ENCODE results near the gene ABCC3.

Gene ABCC3

DNA sequence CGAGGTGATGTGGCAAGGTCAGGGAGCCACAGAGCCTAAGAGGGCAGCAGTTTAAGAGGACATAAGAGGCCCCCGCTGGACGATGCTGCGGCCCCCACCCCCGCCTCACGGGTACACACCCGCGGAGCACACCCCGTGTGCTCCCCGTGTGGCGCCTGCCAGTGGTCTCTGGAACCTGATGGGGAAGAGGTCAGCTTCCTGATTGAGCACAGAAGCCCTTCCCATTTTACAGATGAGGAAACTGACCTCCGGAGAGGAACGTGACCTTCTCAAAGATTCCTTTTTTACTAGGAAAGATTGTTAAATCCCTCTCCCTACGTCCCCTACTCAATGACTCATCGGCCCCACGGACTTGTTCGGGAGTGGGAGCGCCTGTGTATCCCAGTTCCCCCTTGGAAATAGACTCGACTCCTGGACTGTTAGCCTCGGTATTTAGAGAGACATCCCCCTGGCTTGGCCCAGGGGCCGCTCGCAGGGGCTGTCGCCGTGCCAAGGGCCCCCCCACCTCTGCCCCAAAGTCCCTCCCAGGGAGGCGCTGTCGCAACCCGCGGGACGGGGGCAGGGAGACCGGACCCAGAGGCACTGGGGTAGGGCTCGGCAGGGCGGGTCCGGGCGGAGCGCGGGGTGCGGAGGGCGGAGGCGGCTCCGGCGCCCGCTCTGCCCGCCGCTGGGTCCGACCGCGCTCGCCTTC lies at the start of gene ABCC3:
Gene ABCC3, plus strand, starts transcription at position 658 of the 691 bp plus-strand sequence. CDS start 56 bp downstream, outside the sequence.
- TF ChIP-seq JUND (IDR thresholded peaks at IDR 0.05; ENCODE audit: low read depth): no peak
- DNase-seq (ENCODE audit: low read depth in 1 of 2, low spot score in 1 of 2): peak; percentile 55 to 74
- in situ Hi-C loops (cut with HindIII; ENCODE audit: low pct_unique_long_range_greater_than_20kb, low sequenced_read_pairs): no loop called here

DNA sequence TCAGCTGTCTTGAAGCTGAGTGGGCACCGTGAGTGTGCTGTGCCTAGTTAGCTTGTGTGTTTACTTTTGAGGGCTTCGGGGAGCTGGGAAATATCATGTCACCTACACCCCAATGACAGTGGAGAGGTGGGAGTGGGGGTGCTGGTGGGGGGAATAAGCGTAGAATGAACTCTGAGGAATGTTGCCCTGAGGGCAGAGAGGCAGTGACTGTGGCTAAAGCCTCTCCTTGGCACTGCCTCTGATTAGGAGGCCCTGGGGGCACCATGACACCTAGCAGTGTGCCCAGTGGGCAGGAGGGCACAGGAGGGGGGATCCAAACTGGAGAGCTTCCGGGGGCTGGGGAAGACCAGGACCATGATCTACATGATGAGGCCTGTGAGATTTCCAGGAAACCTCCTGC lies 49.3 kb upstream of the ABCC3 start:
- DNase-seq (ENCODE audit: low read depth in 1 of 2, low spot score in 1 of 2): peak in 1 of 2 experiments; percentile 38
- in situ Hi-C loops (cut with HindIII; ENCODE audit: low pct_unique_long_range_greater_than_20kb, low sequenced_read_pairs): no loop called here
- no peak for TF ChIP-seq JUND (IDR thresholded peaks at IDR 0.05; ENCODE audit: low read depth)

GRCh38 chr17:50585891-50586290 lies 48.8 kb upstream of the ABCC3 start:
- in situ Hi-C loops (cut with HindIII; ENCODE audit: low pct_unique_long_range_greater_than_20kb, low sequenced_read_pairs): no loop called here
- no peak for DNase-seq (ENCODE audit: low read depth in 1 of 2, low spot score in 1 of 2)
- no peak for TF ChIP-seq JUND (IDR thresholded peaks at IDR 0.05; ENCODE audit: low read depth)

GRCh38 chr17:50586421-50587247 lies 48.0 kb upstream of the ABCC3 start:
- TF ChIP-seq JUND (IDR thresholded peaks at IDR 0.05; ENCODE audit: low read depth): no peak
- in situ Hi-C loops (cut with HindIII; ENCODE audit: low pct_unique_long_range_greater_than_20kb, low sequenced_read_pairs): no loop called here
- DNase-seq (ENCODE audit: low read depth in 1 of 2, low spot score in 1 of 2): no peak

DNA sequence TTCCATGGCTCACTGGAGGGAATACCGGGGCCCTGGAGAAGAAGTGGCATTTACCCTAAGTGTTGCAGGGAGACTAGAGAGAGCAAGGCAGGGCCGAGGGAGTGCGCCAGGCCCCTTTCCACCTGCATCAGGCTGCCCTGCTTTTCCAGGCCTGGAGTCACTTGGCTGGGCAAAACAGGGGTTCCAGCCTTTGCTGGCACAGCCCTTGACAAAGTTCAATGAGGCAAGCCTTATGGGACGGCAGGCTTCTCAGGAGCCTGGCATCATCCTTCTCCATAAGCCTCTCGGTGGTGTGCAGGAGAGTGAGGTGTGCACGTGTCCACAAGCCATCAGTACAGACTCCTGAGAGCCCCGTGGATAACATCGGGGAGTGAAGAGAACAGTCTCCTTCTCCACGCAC lies 47.1 kb upstream of the ABCC3 start:
- no peak for TF ChIP-seq JUND (IDR thresholded peaks at IDR 0.05; ENCODE audit: low read depth)
- no peak for DNase-seq (ENCODE audit: low read depth in 1 of 2, low spot score in 1 of 2)
- in situ Hi-C loops (cut with HindIII; ENCODE audit: low pct_unique_long_range_greater_than_20kb, low sequenced_read_pairs): no loop called here

- DNase-seq (ENCODE audit: low read depth in 1 of 2, low spot score in 1 of 2): no peak
- in situ Hi-C loops (cut with HindIII; ENCODE audit: low pct_unique_long_range_greater_than_20kb, low sequenced_read_pairs): no loop called here
- TF ChIP-seq JUND (IDR thresholded peaks at IDR 0.05; ENCODE audit: low read depth): no peak
Measured at GRCh38 chr17:50588391-50589049, 46.2 kb upstream of the ABCC3 start.

DNA sequence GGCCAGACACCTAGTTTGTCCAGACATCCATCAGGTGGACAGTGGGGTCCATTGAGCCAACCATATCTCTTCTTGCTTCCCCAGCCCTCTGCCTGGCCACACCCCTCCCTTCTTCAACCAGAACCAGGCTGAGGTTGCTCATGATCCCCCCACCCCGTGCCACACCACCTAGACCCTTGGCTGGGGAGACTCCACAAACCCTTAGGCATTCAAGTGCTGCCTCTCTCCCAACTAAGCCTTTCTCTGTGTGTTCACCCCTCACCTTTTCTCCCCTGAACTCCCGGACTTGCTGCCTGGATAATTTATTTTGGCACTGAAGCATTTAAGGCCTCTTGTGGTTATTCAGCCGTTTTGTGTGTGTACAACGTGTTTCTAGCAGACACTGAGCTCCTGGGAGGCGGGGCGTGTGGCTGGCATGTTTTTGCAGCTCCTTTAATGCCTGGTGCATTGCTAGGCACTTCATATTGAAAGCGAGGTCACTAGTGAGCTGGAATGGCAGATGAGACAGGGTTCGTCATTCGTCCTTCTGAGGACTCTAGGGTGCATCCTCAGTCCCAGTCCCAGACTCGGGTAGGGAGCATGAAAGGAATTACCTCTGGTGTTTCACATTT lies 45.5 kb upstream of the ABCC3 start:
- TF ChIP-seq JUND (IDR thresholded peaks at IDR 0.05; ENCODE audit: low read depth): no peak

DNA sequence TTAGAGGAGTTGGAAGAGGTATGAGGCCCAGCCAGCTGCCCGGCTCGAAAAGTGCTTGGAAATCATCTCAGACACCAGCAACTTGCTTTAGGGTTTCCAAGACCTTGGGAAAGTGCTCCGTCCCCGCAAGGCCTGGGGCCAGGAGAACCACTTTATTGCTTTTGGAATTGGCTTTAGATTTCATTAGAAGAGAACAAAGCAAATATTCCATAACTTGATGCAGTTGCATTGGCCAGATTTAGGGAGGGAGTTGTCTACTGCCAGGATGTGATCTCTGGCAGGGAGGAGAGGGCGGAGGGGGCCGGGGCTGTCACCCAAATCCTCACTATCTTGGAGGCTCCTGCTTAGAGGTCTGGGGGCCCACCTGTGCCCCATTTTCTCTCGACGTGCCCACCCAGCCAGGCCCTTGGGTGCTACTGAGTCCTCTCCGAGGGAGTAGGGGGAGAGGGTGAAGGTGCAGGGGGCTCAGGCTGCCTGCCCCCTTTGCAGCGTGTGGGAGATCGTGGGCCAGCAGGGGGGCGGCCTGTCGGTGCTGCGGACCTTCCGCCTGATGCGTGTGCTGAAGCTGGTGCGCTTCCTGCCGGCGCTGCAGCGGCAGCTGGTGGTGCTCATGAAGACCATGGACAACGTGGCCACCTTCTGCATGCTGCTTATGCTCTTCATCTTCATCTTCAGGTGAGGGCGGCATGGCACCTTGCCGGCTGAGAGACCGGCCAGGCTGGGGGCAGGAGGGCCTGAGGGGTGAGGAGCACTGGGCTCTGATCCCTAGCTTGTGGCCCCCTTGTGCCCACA lies 43.5 kb upstream of the ABCC3 start:
- no peak for TF ChIP-seq JUND (IDR thresholded peaks at IDR 0.05; ENCODE audit: low read depth)
- DNase-seq (ENCODE audit: low read depth in 1 of 2, low spot score in 1 of 2): no peak
- in situ Hi-C loops (cut with HindIII; ENCODE audit: low pct_unique_long_range_greater_than_20kb, low sequenced_read_pairs): no loop called here

More for the DNA sequence above, 45.5 kb upstream of the ABCC3 start:
- no peak for DNase-seq (ENCODE audit: low read depth in 1 of 2, low spot score in 1 of 2)
- in situ Hi-C loops (cut with HindIII; ENCODE audit: low pct_unique_long_range_greater_than_20kb, low sequenced_read_pairs): no loop called here

GRCh38 chr17:50593321-50593720 lies 41.4 kb upstream of the ABCC3 start:
- TF ChIP-seq JUND (IDR thresholded peaks at IDR 0.05; ENCODE audit: low read depth): no peak
- in situ Hi-C loops (cut with HindIII; ENCODE audit: low pct_unique_long_range_greater_than_20kb, low sequenced_read_pairs): no loop called here
- no peak for DNase-seq (ENCODE audit: low read depth in 1 of 2, low spot score in 1 of 2)

DNA sequence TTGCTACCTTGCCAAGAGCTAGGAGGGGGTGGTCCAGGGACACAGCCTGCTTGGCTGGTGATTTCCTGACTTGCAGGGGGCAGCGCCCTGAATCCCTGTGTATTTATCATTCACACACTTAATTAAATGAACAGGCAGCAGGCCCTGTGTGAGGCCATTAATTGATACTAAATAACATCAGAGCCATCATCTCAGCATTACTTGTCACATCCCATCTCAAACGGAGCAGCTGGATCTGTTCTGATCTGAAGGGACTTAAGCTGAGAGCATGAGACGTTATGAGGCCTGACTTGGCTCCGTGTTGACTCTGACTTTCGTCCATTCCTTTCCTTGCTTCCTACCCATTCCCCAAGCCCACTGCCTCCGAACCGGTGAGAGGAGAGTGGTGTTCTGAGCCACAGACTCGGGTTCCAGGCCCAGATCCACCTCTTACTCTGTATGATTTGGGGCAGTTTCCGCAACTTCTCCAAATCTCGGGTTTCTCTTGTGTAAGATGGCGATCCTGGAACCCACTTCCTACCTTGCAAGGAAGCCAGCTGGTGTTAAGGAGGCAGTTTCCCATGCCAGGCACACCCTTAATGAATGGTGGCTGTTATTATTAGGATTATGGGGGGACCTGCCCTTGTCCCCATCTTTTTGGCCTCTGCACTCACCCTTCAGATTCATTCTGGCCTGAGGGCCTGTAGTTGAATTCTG lies 40.4 kb upstream of the ABCC3 start:
- DNase-seq (ENCODE audit: low read depth in 1 of 2, low spot score in 1 of 2): no peak
- in situ Hi-C loops (cut with HindIII; ENCODE audit: low pct_unique_long_range_greater_than_20kb, low sequenced_read_pairs): no loop called here
- TF ChIP-seq JUND (IDR thresholded peaks at IDR 0.05; ENCODE audit: low read depth): no peak

- DNase-seq (ENCODE audit: low read depth in 1 of 2, low spot score in 1 of 2): no peak
- in situ Hi-C loops (cut with HindIII; ENCODE audit: low pct_unique_long_range_greater_than_20kb, low sequenced_read_pairs): no loop called here
- no peak for TF ChIP-seq JUND (IDR thresholded peaks at IDR 0.05; ENCODE audit: low read depth)
Measured at GRCh38 chr17:50594892-50595291, 39.8 kb upstream of the ABCC3 start.
